Cortex of kidney (tissue), 1 donor: ENCODE results near the gene KCNMB2.

Experiments
- DNase-seq: peaks from one replicate; lab custom pipeline; 2025; lab: John Stamatoyannopoulos, UW

Gene KCNMB2

DNA sequence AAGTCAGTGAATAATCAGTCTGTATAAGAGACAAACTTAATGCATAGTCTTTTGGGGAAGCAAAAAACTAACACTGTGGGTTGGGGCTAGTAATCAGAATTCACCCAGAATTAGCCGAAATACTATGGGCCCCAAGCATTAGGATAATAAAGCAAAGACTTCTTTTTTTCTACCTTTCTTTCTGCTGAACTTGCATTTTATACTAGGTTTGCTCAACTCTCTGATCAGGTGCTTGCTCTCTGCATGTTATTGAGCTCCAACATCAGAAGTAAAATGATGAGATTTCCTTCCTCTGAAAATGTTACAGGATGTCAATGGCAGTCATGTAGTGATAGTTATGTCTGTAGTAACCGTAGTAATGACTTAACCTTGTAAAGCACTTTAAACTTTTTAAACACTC, 216.6 kb downstream of the KCNMB2 start:
- no peak for DNase-seq

DNA sequence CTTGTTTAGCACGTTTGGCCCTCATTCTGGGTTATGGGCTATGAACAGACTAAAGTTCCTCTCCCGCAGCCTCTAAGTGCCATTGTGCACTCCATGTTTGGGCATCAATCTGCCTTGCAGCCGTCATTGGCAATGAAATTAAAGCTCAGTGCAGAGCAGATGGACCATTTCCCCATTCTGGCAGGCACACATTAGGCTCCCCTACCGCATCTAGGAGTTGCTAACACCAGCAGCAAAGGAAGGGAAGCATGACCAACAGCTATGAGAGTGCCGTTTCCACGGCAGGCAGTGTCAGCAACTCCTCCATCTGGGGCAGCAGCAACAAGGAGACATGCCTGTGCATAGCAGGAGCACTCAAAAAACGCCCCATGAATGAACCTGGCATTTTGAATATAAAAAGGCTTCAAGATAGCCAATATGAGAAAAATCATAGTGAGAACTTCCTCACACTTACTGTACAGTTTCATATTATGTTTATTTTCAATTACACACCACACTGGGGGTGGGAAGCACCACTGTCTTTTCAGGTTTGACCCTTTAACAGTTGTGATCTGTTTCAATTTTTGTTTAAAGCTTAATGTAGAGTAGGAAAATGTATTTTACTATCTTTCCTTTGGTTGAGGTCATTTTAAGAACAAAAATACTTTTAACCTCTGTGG, 218.7 kb downstream of the KCNMB2 start:
- no peak for DNase-seq

DNA sequence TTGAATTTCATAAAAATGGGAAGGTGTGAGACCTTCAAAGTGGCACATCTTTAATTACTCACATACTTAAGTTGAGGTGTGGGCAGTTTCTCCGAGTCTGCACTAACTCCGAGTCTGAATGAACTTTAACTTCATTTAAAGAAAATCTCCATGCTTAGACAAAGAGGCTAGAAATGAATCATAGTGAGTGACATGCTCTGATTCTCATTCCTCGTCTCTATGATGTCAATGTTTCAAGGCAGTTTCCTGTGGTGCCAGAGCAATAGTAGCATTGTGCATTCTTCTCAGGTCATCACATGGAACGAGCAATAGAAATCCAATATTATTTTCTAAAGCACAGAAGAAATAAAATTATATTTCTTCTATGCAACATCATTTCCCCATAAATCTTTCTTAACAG, 224.8 kb downstream of the KCNMB2 start:
- no peak for DNase-seq

DNA sequence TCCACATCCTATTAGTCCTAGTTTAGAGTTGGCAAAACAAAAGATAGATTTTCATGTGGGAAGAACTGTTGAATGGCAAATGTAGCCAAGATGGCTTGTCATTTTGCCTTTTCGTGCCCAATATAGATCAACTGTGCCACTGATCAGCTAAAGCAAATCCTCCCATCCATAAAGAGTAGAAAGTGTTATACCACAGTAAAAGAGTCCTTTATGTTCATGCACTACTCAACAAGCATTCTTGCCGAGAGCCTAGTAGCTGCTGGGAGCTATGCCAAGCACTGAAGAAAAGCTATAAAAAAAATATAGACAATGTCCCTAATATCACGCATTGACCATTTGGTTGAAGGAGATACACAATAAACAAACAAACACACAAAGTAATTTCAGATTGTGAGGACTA, 225.2 kb downstream of the KCNMB2 start:
- no peak for DNase-seq

DNA sequence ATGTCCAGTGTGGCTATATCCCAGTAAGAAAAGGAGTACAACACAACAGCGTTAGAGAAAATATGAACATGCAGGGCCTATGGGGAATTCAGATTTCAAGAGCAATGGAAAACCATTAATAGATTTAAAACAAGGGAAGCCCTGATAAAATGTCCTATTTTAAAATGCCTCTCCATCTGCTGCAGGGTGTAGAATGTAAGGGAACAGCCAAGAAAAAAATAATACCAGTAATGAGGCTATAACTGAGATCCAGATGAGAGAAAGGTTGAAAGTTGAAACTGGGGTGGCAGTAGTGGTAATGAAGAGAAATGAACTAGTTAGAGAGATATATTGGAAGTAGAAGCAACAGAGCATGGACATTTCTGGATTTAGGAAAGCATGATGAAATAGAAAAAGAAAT, 226.1 kb downstream of the KCNMB2 start:
- DNase-seq = no peak

DNA sequence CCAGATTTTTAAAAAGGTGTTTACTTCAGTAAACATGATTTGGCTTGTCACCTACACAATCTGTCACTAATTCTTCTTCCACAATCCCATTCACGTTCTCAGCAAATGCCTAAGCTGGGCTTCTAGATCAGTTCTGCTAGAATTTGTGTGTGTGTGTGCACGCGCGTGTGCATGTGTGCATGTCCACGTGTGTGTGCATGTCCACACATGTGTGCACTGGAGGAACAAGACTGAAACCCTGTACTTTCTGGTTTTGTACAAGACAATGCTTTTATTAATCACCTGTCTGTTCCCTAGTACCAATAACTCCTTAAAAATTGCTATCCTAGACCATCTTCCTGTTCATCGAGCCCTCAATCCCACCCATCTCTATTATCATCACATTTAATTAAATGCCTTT, 229.2 kb downstream of the KCNMB2 start:
- DNase-seq = no peak

DNA sequence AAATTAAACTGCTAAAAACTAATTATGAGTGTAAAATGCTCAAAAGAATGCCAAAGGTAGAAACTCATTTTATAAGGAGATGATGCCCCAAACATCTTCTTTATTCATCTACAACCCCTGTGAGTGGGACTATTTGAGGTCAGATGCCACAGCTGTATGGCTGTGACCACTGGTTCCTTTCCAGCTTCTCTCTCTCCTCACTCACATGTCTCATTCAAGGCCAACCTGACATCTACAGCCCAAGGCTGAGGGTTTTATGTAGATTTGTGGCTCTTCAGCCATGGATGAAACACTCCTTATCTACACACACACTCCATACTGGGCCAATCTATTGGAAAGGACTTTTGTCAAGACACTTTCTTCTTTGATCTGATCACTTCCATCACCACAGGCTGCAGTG, 231.3 kb downstream of the KCNMB2 start:
- DNase-seq = no peak

DNA sequence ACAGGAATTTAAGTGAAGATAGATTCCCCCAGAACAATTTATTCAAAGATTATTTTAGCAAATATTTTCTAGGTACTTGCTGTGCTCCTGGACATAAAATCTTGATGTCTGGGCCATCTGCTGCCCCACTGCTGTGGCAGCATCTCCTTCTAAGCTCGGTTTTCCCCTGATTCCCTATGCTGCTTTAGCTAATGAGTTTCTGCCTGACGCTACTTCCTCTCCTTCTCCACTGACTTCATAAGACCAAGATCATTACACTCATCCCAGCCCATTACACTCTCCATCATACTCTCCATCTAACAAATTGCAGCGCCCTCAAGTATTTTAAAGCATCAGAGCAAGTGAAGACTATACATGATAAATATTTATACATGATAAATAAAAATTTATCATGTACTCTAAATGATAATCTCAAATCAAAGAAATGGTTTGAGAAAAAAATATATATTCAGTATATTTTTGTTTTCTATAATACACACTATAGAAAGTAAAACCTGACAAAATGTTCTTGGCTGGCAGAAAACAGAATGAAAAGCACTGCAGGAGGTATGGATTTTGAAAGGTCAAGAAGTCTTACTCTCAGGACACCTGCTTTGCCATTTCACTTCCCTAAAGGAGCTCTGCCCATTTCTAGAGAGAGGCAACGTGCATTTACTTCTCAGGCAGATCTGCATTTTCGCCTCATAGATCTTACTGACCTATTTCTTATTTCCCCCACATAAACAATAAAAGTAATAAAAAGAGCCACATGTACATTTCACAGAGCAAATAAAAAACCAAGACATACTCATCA, 232.0 kb downstream of the KCNMB2 start:
- DNase-seq = no peak

DNA sequence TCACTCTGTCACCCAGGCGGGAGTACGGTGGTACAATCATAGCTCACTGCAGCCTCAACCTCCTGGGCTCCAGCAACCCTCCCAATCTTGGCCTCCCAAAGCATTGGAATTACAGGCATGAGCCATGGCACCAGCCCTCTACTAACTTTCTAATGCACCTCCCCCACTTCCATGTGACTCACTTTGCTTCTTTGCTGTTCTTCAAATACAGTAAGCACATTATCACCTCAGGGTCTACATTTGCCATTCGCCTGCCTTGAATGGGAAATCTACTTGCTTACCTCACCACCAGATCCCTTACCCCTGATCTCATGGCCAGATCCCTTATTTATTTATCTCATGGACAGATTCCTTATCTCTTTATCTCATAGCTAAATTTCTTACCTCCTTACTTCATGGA, 235.3 kb downstream of the KCNMB2 start:
- no peak for DNase-seq

DNA sequence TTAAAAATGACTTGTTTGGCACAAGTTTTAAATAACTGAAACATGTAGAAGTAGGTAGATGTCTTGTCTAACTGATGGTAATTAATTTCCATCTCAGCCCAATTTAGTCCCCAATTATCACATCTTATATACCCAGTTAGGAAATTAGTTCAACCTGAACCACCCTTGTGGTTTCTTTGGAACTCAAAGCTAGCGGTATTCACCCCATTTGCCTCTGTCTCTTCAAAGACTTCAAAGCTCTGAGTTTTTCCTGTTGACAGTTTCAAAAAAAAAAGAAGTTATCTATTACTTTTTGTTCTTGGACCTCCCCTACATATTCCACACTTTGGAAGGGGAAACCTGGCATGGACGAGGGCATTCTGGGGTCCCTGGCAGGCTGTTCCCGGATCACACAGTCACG, 236.5 kb downstream of the KCNMB2 start:
- DNase-seq = no peak

DNA sequence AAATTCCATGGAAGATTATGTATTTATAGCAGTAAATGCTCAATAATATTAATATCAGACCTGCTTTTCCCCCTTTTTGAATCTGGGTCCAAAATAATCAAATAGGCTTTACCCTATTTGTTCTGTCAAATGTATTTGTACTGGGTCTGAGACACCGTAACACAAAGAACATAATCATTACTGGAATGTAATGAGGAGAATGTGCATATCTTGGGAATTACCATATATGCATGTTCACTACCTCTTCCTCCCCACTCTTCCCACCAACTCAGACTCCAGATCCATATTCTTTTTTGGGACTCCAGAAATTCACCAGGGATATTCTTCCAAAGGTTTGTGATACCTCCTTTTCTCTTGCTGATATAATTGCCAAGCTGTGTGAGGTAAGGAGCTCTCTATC, 237.1 kb downstream of the KCNMB2 start:
- no peak for DNase-seq

DNA sequence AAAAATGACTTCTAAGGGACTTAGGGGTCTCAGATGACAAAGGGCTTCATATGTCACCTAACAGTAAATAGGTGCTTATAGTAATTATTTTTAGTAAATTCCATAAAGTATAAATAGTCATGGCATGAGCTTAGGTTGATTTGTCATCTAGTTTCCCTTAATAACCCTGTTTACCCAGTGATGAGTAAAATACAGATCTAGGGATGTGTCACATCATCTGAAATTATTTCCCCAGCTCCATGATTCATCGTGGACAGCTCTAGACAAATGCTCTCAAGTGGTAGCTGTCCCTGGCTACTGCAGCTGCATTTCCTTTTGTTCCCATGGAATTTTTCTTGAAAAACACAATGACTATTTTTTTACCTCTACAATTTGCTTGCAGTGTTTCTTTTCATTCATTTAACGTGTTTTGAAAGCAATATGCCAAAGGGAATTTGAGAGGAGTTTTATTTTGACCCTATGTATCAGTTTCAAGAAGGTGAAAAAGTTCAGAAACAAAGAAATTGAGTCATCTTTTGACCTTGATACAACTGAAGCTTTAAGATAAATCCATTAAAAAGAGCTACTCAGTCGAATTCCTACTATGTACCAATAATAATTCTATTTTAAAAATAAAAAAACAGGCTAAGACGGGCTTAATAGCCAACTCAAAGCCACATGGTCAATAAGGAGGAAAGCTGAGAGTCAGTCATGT, 241.6 kb downstream of the KCNMB2 start:
- no peak for DNase-seq

DNA sequence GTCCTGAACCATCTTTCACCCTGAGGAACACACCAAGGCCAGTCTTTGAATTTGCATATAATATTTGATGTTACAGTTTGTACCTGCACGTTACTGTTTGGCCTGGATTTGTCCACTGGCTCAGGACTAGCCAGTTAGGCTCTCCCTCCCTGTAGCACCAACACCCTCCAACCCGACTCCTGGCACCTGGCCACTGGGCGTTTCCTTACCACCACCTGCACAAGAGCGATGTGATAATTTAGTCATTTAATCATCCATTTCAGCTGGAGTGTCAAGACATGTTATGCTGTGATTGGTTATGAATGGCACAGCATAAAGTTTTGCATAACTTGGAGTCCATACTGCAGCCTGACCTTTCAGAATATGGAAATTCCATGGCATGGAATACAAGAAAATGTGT, 242.4 kb downstream of the KCNMB2 start:
- no peak for DNase-seq

DNA sequence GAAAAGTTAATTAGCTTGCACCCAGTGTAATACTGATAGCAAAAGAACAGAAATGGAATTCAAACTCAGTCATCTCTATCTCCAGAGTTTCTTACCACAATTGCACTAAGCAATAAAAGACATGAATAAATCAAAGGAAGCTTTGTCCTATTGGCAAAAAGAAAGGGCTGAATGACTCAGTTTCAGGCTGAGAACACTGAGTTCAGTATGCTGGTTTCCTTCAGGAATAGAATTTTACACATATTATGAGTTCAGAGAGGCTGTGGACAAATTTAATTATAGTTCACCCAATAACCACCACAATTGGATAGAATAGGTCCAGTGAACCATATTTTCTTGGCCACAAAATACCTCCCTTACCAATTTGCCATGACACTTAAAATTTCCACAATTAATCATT, 249.7 kb downstream of the KCNMB2 start:
- DNase-seq = no peak

DNA sequence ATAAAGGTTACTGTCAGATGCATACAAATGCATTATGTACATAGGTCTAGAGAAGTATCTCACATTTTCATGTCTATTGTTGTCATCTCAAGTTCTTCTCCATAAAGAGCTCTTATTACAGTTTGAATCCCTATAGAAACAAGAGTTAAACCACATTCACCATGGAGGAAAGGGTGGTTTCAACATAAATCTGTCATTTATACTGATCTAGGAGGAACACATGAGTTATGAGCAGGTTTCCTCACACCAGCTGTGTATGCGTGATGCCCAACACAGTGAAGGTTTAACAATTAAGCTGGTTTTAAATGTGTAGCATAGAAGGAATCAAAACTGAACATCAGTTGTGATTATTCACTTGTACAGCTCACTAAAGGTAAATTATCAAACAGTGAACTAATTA, 251.7 kb downstream of the KCNMB2 start:
- no peak for DNase-seq

DNA sequence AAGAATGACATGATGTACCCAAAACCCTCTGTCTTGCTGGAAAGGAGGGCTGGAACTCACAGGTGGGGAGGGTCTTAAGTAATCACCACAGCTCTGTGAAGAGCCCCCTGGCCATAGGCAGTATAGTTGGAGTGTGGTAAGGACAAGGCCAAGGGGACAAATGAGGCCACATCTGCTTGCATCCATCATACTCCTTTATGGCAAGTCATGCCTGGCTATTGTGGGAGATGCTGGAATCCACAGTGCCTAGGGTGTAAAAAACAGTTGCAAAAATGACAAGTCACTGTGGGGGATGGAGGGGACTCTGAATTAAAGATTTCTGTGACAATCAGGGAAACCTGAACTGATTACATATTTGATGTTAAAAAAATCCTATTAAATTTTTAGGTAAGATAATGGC, 258.5 kb downstream of the KCNMB2 start:
- no peak for DNase-seq

DNA sequence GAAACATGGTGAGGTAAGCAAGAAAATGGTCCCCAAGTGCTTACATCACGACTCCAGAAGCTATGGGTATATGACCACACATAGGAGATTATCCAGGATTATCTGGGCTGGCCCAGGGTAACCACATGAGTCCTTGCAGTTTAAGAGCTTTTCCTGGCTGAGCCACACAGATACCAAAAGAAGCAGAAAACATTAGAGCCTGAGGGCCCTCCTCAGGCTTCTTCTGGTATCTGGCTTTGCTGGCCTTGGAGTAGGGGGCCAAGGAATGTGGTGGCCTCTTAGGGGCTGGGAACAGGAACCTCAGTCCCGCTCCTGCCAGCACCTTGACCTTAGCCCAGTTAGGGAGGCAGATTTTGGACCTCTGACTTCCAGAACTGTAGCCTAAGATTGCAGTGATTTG, 259.1 kb downstream of the KCNMB2 start:
- no peak for DNase-seq

DNA sequence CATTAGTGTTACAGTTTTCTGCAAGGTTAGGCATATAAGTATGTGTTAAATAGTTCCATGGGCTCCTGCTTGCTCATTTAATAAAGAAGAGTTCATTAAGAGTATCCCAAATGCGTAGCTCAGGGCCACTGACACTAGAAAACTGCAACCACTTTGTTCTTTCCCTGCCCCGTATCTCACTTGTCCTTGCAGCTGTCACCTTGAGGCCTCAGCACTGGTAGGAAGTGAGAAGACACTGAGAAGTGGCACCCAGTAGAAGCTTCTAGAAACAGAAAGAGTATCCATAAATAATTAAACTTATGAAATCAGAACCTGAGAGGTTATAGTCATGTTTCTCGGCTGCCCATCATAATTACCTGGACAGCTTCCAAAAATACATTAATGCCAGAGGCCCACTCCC, 266.0 kb downstream of the KCNMB2 start:
- no peak for DNase-seq

DNA sequence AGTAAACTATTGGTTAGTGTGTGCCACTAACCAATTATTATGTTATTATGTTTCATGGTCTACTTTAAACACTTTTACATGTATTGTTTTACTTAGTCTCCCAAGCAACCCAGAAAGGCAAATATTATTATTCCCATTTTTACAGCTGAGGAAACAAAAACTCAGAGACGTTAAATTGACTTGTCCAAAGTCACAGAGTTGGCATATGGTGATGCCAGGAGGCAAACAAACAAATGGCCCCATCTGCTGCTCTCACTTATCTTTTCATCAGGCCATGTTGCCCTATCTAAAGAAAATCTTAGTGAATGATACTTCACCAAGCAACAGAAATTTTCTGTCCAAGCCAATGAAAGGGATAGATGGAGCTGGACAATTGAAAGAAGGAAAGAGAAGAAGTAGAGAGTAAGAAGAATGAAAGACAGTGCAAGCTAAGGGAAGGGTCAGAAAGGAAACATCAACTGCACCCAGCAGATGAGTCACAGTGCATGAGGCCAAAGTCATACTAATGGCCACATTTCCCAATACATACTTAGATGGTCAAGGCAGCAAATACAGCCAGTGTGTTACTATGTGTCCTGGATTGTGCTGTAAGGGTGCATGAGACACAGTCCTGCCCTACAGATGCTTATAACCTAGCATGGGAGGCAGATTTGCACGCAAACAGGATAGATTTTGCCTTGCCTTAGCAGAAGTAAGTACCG, 266.9 kb downstream of the KCNMB2 start:
- DNase-seq = no peak

DNA sequence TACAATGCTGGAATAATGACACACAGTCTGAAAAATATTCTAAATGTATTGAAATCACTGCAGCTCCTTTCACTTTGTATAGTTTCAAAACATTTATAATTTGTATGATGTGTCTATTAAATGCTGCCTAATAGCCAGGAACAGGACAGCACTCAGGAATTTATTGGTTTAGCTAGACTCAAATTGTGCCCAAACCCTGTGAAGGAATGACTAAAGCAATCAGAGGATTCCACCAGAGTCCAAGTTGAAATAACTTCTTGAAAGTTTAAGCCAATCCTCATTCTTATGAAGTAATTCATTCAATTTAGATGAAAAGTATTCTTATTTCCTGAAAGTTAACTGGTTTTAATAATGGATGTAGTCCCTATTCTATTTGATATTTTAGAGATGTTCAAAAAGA, 268.4 kb downstream of the KCNMB2 start:
- no peak for DNase-seq

DNA sequence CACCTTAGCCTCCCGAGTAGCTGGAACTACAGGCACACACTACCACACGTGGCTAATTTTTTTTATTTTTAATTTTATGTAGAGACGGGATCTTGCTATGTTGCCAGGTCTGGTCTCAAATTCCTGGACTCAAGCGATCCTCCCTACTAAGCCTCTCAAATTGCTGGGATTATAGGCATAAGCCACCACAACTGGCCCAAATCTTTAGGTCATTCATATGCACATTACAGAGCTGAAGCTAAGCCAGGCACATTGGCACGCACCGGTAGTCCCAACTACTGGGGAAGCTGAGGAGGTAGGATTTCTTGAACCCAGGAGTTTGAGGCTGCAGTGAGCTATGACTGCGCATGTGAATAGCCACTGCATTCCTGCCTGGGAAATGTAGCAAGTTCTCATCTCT, 269.5 kb downstream of the KCNMB2 start:
- DNase-seq = no peak

DNA sequence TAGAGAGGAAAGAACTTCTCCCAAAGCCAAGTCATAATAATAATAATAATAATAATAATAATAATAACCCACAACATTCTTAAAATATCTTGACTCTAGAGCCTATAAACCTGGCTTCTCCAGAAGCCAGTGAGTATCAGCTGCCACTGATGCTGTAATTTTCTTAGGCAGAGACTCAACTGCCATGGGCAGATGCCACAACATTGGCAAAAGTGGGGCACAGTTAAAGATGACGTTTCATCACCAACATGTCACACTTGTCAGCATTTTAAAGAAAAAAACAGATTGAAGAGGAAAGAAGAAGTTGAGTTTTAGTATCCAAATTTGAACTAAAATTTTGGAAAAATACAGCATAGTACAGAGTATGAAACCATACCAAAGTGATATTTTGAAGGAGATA, 270.4 kb downstream of the KCNMB2 start:
- no peak for DNase-seq

DNA sequence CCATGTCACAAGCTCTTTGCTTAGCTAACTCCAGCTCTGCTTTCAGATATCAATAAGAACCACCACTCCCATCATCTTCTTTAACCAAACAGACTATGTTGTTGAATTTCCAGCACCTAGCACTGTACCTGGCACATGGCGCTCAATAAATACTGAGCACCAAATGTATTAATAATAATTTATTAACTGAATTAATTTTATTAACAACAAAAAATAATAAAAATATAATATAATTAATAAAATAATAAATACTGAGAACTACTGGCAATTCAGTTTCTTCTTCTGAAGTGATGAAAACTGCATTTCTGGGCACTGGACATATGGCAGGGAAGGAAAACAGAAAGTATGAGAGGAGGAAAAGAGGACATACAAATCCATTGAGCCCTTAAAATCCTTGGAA, 271.5 kb downstream of the KCNMB2 start:
- DNase-seq = no peak
